Keratinocyte (primary cell): ENCODE results near the gene ACSM2A. TPM values are rescaled to one million over a fixed set of nuclear protein-coding genes. Genes with fewer than 3 reads are reported as not detected.
"Not testable (repeated sequence)": the region's sequence is repeated elsewhere in the genome, so short reads cannot be mapped to it uniquely, and the experiment has no call there.

Experiments
- DNase-seq: peaks from one replicate; pipeline ENCODE4 v3.0.0-alpha.2; 2011; ENCODE audit warnings: low read depth, missing footprints, low spot score
- FAIRE-seq: peaks from 2 replicates; lab custom pipeline; 2011; peaks lifted over from hg19 to GRCh38; lab: Jason Lieb, UNC
- H2AFZ ChIP-seq: 2 replicates; pipeline ENCODE4 v1.6.0; 2012; ENCODE audit warnings: low read length, control low read depth, inconsistent platforms; ENCODE audit not compliant: control insufficient read depth
- H3K27ac ChIP-seq: 2 replicates; pipeline ENCODE4 v1.5.1; 2011; ENCODE audit warnings: low read length; ENCODE audit not compliant: control insufficient read depth, insufficient read depth
- H3K27me3 ChIP-seq: 3 replicates; pipeline ENCODE4 v1.6.0; 2011; ENCODE audit warnings: low read length; ENCODE audit not compliant: control insufficient read depth, insufficient read depth; ENCODE audit errors: extremely low read depth
- H3K36me3 ChIP-seq, 2 experiments: 2 replicates in 1 of 2; 3 replicates in 1 of 2; pipeline ENCODE4 v1.5.1; 2011; ENCODE audit warnings: low read length in 2 of 2, mild to moderate bottlenecking in 1 of 2; ENCODE audit not compliant: control insufficient read depth in 2 of 2, insufficient read depth in 2 of 2; ENCODE audit errors: extremely low read depth in 1 of 2
- H3K4me1 ChIP-seq: 3 replicates; pipeline ENCODE4 v1.5.1; 2011; ENCODE audit warnings: low read length; ENCODE audit not compliant: control insufficient read depth, insufficient read depth; ENCODE audit errors: extremely low read depth
- H3K4me2 ChIP-seq: 3 replicates; pipeline ENCODE4 v1.6.0; 2011; ENCODE audit warnings: low read depth, low read length; ENCODE audit not compliant: control insufficient read depth, insufficient read depth; ENCODE audit errors: extremely low read depth
- H3K4me3 ChIP-seq, 3 experiments: fragments of 200-600 bp in 1 of 3; sonication (generic) in 1 of 3; 2 replicates in 2 of 3; 3 replicates in 1 of 3; pipeline ENCODE4 v1.5.1; 2011 to 2016; ENCODE audit warnings: low read length in 3 of 3, mild to moderate bottlenecking in 3 of 3, control low read depth in 2 of 3, inconsistent platforms in 1 of 3, low read depth in 1 of 3, mixed read lengths in 1 of 3, mixed run types in 1 of 3, moderate library complexity in 1 of 3; ENCODE audit not compliant: control insufficient read depth in 2 of 3, insufficient read depth in 2 of 3; ENCODE audit errors: extremely low read depth in 1 of 3
- H3K79me2 ChIP-seq: 2 replicates; pipeline ENCODE4 v1.6.0; 2012; ENCODE audit warnings: low read length; ENCODE audit not compliant: control insufficient read depth, insufficient read depth
- H3K9ac ChIP-seq: 3 replicates; pipeline ENCODE4 v1.6.0; 2011; ENCODE audit warnings: low read length; ENCODE audit not compliant: control insufficient read depth, insufficient read depth; ENCODE audit errors: extremely low read depth
- H3K9me1 ChIP-seq: 3 replicates; pipeline ENCODE4 v1.6.0; 2011; ENCODE audit warnings: low read length; ENCODE audit not compliant: control insufficient read depth, insufficient read depth; ENCODE audit errors: extremely low read depth
- H3K9me3 ChIP-seq: 2 replicates; pipeline ENCODE4 v1.5.1; 2012; ENCODE audit warnings: low read depth, low read length; ENCODE audit not compliant: control insufficient read depth
- H4K20me1 ChIP-seq: 3 replicates; pipeline ENCODE4 v1.6.0; 2011; ENCODE audit warnings: low read length; ENCODE audit not compliant: control insufficient read depth, insufficient read depth; ENCODE audit errors: extremely low read depth
- EZH2 ChIP-seq: IDR thresholded peaks from one replicate; pipeline ENCODE4 v1.6.1; 2012; ENCODE audit warnings: inconsistent platforms, mild to moderate bottlenecking, low read length, moderate library complexity
- dilution Hi-C: fragments of 300-500 bp; cut with MboI; formaldehyde crosslinking; loops from one replicate; pipeline ENCODE4 v1.7.0; 2020; ENCODE audit warnings: low sequenced_read_pairs; ENCODE audit not compliant: extremely low pct_ligation_motif_present
- polyA plus RNA-seq, 5 experiments: library from polyadenylated mRNA; depleted of rRNA in 3 of 5; stranded (reverse) in 3 of 5; stranded (forward) in 1 of 5; unstranded in 1 of 5; fragments of >200 nt; gene quantifications; 1 replicate in 1 of 5; 2 replicates in 3 of 5; 3 replicates in 1 of 5; pipeline versions ENCODE4 v1.2.1 to v1.2.3, GENCODE V29; 2011 to 2012; ENCODE audit warnings: missing spikeins in 2 of 5, low read depth in 1 of 5, low replicate concordance in 1 of 5
- TF ChIP-seq, protein P1 (sequence below), 3 experiments: IDR thresholded peaks in 1 of 3; conservative IDR thresholded peaks in 1 of 3; optimal IDR thresholded peaks in 1 of 3; 2 replicates in 2 of 3; 3 replicates in 1 of 3; pipeline versions ENCODE3 to v1.5.1; 2011; ENCODE audit warnings: low read length in 3 of 3, mild to moderate bottlenecking in 3 of 3, moderate library complexity in 2 of 3, control low read depth in 1 of 3, inconsistent platforms in 1 of 3; ENCODE audit not compliant: insufficient read depth in 2 of 3; ENCODE audit errors: extremely low read depth in 1 of 3

ACSM2A gene
- polyA plus RNA-seq, 1 donor (not counting 4 experiments of a cell fraction or from before 2014, with no cell fraction given), result not detected

DNA sequence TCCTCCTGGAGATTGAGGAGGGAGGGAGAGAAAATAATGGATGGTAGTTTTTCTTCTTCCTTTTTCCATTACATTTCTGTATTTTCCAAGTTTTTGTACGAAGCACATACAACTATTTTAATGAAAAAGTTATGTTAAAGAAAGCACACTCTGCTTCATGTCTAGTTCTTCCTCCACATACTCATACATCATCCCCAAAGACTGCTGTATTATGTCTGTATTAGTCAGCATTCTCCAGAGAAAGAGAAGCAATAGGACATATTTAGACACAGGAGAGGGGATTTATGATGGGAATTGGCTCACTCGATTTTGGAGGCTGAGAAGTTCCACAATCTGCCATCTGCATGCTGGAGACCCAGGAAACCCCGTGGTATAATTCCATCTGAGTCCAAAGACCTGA is 10.1 kb upstream of the ACSM2A start:
- no peak overlapping the region for H2AFZ ChIP-seq
- no peak for FAIRE-seq

DNA sequence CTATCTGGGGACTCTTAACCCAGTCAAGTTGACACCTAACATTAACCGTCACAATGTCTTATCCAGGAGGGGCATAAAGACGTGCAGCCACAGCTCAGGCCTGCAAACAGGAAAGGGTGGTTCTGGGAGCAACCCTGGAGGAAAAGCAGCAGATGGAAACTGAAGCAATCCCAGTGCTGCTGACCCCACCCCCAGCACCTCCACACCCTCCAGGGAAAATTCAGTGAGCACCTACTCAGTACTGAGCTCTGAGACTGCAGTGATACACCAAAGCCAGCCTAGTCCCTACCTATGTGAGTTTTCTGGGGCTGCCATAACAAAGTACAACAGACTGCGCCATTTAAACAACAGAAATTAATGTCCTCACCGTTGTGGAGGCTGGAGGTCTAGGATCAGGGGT is 9.5 kb upstream of the ACSM2A start:
- H3K36me3 ChIP-seq, H4K20me1 ChIP-seq, H3K4me1 ChIP-seq, H2AFZ ChIP-seq, H3K27ac ChIP-seq, H3K4me2 ChIP-seq, FAIRE-seq, H3K27me3 ChIP-seq, H3K9me1 ChIP-seq, H3K4me3 ChIP-seq, H3K9ac ChIP-seq, H3K79me2 ChIP-seq, DNase-seq, H3K9me3 ChIP-seq, dilution Hi-C loops: not testable (repeated sequence)

More for the DNA sequence above, 10.1 kb upstream of the ACSM2A start:
- Histone ChIP-seq H3K27me3 (no peaks in the 10 kb centered on the region), H3K79me2 (no peaks in the 10 kb centered on the region), H3K4me3 (no peak overlapping the region), H3K9ac (no peak overlapping the region), H3K27ac (no peak overlapping the region), H3K9me3 (no peaks in the 10 kb centered on the region), H4K20me1 (no peaks in the 10 kb centered on the region), H3K4me1 (no peaks in the 10 kb centered on the region), H3K36me3 (no peaks in the 10 kb centered on the region), H3K4me2 (no peak overlapping the region), H3K9me1 (no peaks in the 10 kb centered on the region)
- TF ChIP-seq, protein P1, sequence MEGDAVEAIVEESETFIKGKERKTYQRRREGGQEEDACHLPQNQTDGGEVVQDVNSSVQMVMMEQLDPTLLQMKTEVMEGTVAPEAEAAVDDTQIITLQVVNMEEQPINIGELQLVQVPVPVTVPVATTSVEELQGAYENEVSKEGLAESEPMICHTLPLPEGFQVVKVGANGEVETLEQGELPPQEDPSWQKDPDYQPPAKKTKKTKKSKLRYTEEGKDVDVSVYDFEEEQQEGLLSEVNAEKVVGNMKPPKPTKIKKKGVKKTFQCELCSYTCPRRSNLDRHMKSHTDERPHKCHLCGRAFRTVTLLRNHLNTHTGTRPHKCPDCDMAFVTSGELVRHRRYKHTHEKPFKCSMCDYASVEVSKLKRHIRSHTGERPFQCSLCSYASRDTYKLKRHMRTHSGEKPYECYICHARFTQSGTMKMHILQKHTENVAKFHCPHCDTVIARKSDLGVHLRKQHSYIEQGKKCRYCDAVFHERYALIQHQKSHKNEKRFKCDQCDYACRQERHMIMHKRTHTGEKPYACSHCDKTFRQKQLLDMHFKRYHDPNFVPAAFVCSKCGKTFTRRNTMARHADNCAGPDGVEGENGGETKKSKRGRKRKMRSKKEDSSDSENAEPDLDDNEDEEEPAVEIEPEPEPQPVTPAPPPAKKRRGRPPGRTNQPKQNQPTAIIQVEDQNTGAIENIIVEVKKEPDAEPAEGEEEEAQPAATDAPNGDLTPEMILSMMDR (optimal IDR thresholded peaks at IDR 0.05 in 1 of 3, IDR thresholded peaks at IDR 0.05 in 1 of 3, conservative IDR thresholded peaks at IDR 0.05 in 1 of 3; ENCODE audit: extremely low read depth in 1 of 3, insufficient read depth in 2 of 3, low read length in 3 of 3), result no peak
- TF ChIP-seq EZH2, result no peak
- dilution Hi-C loops, result no loop called here
- no peak for DNase-seq

DNA sequence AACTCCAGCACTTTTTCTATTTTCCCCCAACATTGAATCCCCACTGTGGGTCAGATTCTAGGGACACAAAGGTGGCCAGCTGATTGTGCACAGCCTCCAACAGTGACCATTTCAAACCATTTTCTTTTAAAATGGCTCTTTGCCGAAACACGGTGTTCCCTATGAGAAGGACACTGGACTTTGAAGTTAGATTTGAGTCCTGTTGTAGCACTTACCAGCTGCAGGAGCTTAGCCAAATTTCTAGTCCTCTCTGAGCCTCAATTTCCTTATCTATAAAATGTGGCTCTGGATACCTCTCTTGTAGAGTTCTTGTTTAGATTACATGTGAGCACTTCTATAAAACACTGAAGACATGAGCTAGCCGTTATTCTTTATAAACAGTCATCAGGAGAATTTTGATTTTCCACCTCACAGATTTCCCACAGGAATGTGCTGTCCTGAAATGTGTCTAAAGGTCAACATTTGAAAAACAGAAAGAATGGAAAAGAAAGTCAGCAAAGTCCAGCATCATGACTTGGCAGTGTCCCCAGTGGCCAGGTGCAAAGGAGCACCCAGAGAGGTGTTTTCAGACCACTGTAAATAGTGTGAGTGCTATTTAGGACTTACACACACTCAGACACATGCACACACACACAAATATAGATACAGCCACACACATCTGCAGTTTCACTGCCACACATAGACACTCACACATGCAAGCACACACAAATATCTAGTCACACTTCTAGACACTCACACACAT is 4.5 kb upstream of the ACSM2A start:
- H3K79me2 ChIP-seq, H3K27me3 ChIP-seq, DNase-seq, H4K20me1 ChIP-seq, FAIRE-seq, H3K27ac ChIP-seq, H2AFZ ChIP-seq, H3K9ac ChIP-seq, H3K4me2 ChIP-seq, H3K36me3 ChIP-seq, dilution Hi-C loops, H3K4me3 ChIP-seq, H3K9me3 ChIP-seq, H3K4me1 ChIP-seq, H3K9me1 ChIP-seq: not testable (repeated sequence)

DNA sequence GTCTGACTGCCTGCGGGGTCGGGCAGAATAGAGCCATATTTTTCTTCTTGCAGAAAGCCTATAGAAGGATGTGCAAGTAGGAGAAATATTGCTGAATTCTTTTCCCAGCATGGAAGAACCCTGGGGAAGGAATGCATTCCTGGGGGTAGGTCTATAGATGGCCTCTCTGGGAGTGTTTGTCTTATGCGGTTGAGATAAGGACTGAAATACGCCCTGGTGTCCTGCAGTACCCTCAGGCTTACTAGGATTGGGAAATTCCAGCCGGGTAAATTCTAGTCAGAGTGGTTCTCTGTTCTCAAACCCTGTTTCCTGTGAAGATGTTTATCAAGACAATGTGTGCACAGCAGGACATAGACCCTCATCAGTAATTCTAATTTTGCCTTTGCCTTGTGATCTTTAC is 2.3 kb downstream of the ACSM2A start:
- DNase-seq, dilution Hi-C loops, H3K9me1 ChIP-seq, H3K9me3 ChIP-seq, H3K36me3 ChIP-seq, H3K27ac ChIP-seq, H3K79me2 ChIP-seq, H3K4me3 ChIP-seq, FAIRE-seq, H3K4me2 ChIP-seq, H2AFZ ChIP-seq, H4K20me1 ChIP-seq, H3K9ac ChIP-seq, H3K27me3 ChIP-seq, H3K4me1 ChIP-seq: not testable (repeated sequence)
